ENCODE measurements around the gene HAVCR1.

HAVCR1 gene

DNA sequence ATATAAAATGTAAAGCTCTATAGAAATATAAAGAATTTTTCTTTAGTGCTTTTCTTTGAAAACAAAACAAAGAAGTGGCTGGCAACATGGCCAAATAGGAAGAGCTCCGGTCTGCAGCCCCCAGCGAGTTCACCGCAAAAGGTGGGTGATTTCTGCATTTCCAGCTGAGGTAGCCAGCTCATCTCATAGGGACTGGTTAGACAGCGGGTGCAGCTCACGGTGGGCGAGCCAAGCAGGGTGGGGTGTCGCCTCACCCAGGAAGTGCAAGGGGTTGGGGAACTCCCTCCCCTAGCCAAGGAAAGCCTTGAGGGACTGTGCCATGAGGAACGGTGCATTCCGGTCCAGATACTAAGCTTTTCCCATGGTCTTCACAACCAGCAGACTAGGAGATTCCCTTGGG is 74.9 kb downstream of the HAVCR1 start:
- no peak for DNase-seq

DNA sequence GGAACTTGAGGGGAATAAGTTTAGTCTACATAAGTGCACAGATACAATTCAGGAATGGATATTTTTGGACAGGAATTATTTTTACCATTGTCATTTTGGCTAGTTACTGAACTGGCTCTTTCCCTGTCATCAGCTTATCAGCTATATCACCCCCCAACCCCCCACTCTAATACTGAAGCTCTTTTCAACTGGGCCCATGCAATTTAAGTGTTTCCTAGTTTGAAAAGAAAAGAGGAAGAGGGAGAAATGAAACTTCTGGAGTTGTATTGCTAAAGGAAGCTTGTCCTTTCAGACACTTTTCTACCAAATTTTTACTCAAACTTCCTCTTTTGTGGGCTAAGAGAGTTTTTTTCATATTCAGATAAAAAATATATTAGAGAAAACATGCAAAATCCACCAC is 77.4 kb downstream of the HAVCR1 start:
- no peak for DNase-seq

All from stimulated activated CD8-positive, alpha-beta memory T cell treated with anti-CD3 and anti-CD28 coated beads, Interleukin-4, amount 100 ng/mL, for 48 hours (primary cell).